ENCODE data around the gene ANKLE1. TPM values are rescaled to one million over a fixed set of nuclear protein-coding genes. Genes with fewer than 3 reads are reported as not detected.

The ANKLE1 gene
- polyA plus RNA-seq, 1 of the 3 experiments (the other 2 are of a cell fraction), result 2.6 TPM

DNA sequence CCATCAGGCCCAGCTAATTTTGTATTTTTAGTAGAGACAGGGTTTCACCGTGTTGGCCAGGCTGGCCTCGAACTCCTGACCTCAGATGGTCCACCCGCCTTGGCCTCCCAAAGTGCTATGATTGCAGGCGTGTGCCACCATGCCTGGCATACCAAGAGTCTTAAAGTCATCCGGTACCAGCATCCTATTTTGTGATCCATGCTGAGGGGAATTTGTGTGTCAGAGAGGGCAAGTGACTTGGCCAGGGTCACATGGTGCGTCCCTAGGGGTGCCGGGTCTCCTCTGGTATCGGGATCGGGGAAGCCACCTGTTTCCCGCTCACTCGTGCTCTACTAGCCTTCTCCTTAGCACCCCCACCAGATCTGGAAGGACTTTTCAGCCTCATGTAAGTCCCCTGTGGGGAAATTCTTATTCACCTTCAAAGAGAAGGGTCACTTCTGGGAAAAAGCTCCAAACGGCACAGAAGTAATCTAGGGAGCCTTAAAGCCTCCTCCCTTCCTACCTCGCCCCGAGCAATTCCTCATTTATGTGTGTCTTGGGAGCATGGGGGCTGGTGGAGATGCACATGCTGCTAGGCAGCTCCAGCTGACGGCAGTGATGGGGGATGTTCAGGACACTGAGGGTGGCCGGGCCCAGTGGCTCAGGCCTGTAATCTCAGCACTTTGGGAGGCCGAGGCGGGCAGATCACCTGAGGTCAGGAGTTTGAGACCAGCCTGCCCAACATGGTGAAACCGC lies 6.1 kb upstream of the ANKLE1 start (continued):
- TF ChIP-seq FOXJ3 (CRISPR knock-in tag; IDR thresholded peaks at IDR 0.05) (no peak), GABPA (IDR thresholded peaks at IDR 0.05; ENCODE audit: low read depth) (no peak), RFX5 (IDR thresholded peaks at IDR 0.05; ENCODE audit: low read length) (no peak), TEAD4 (IDR thresholded peaks at IDR 0.05; ENCODE audit: borderline replicate concordance, insufficient read depth) (no peak), RAD21 (IDR thresholded peaks at IDR 0.05; ENCODE audit: low read length) (no peak), GATA2 (CRISPR knock-in tag; IDR thresholded peaks at IDR 0.05) (no peak), FOXM1 (IDR thresholded peaks at IDR 0.05; ENCODE audit: low read depth) (no peak), TCF12 (IDR thresholded peaks at IDR 0.05) (no peak), EP300 (IDR thresholded peaks at IDR 0.05; ENCODE audit: borderline replicate concordance in 1 of 2, low read depth in 1 of 2, low read length in 1 of 2) (no peak), TAF1 (IDR thresholded peaks at IDR 0.05; ENCODE audit: borderline replicate concordance, low read depth, low read length) (no peak), FOSL2 (IDR thresholded peaks at IDR 0.05; ENCODE audit: borderline replicate concordance, low read depth) (no peak), MXI1 (IDR thresholded peaks at IDR 0.05; ENCODE audit: low read depth, low read length) (no peak)
- TF ChIP-seq, protein P1, sequence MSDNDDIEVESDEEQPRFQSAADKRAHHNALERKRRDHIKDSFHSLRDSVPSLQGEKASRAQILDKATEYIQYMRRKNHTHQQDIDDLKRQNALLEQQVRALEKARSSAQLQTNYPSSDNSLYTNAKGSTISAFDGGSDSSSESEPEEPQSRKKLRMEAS (IDR thresholded peaks at IDR 0.05; ENCODE audit: low read depth), result no peak

DNA sequence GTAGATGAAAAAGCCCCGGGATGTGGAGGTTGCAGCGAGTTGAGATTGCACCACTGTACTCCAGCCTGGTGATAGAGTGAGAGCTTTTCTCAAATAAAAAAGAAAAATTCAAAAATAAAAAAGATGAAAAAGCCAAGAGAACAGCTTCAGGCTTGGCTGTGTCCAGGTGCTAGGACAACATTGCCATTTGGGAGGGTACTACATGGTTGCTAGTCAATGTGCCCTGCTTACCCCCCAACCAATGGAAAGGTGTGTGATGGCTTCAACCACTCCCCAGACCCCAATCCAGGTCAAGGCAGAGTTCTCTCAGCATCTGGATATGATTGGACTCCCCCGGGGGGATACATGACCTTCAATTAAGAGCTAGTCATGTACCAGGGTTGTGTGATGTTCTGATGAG lies 2.3 kb upstream of the ANKLE1 start:
- CTCF ChIA-PET, result interaction anchor here (0.6 to 3.0 kb wide), 3 partner anchors 12 to 73 kb away, joined by 3 to 11 read pairs (median 4); partner anchors contain the start of gene BABAM1
- H3K9ac ChIP-seq, result no peak overlapping the region
- POLR2A ChIA-PET, result interaction anchor here (1.2 to 3.5 kb wide), 3 partner anchors 12 to 64 kb away, joined by 3 to 16 read pairs (median 4); partner anchors contain the start of genes BABAM1 and USE1

More for the DNA sequence above, 2.3 kb upstream of the ANKLE1 start:
- peaks cover 0 to 2% of the 10 kb centered on the region in 2 experiments; a peak in 1 of 4 replicates for H3K4me1 ChIP-seq (ENCODE audit: control insufficient read depth in 1 of 2, insufficient read depth in 2 of 2, low read depth in 1 of 2, low read length in 1 of 2)
- TF ChIP-seq, protein P2, sequence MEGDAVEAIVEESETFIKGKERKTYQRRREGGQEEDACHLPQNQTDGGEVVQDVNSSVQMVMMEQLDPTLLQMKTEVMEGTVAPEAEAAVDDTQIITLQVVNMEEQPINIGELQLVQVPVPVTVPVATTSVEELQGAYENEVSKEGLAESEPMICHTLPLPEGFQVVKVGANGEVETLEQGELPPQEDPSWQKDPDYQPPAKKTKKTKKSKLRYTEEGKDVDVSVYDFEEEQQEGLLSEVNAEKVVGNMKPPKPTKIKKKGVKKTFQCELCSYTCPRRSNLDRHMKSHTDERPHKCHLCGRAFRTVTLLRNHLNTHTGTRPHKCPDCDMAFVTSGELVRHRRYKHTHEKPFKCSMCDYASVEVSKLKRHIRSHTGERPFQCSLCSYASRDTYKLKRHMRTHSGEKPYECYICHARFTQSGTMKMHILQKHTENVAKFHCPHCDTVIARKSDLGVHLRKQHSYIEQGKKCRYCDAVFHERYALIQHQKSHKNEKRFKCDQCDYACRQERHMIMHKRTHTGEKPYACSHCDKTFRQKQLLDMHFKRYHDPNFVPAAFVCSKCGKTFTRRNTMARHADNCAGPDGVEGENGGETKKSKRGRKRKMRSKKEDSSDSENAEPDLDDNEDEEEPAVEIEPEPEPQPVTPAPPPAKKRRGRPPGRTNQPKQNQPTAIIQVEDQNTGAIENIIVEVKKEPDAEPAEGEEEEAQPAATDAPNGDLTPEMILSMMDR (IDR thresholded peaks at IDR 0.05), result no peak
- TF ChIP-seq, protein P1 (IDR thresholded peaks at IDR 0.05; ENCODE audit: low read depth), result no peak
- TF ChIP-seq, protein P3, sequence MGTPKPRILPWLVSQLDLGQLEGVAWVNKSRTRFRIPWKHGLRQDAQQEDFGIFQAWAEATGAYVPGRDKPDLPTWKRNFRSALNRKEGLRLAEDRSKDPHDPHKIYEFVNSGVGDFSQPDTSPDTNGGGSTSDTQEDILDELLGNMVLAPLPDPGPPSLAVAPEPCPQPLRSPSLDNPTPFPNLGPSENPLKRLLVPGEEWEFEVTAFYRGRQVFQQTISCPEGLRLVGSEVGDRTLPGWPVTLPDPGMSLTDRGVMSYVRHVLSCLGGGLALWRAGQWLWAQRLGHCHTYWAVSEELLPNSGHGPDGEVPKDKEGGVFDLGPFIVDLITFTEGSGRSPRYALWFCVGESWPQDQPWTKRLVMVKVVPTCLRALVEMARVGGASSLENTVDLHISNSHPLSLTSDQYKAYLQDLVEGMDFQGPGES (IDR thresholded peaks at IDR 0.05; ENCODE audit: low read depth, low read length), result no peak
- no peak for TF ChIP-seq SMC3 (IDR thresholded peaks at IDR 0.05; ENCODE audit: low read depth, low read length)
- no peak for TF ChIP-seq SIN3A (IDR thresholded peaks at IDR 0.05; ENCODE audit: borderline replicate concordance, low read depth, low read length)
- no peak for TF ChIP-seq TEAD4 (IDR thresholded peaks at IDR 0.05; ENCODE audit: borderline replicate concordance, insufficient read depth)
- TF ChIP-seq POLR2AphosphoS5 (IDR thresholded peaks at IDR 0.05; ENCODE audit: low read depth, low read length), result no peak
- TF ChIP-seq RAD21 (IDR thresholded peaks at IDR 0.05; ENCODE audit: low read length), result no peak
- no peak for TF ChIP-seq TAF1 (IDR thresholded peaks at IDR 0.05; ENCODE audit: borderline replicate concordance, low read depth, low read length)
- no peak for TF ChIP-seq YY1 (IDR thresholded peaks at IDR 0.05; ENCODE audit: low read depth)
- H4K20me1 ChIP-seq (ENCODE audit: insufficient read depth), result no peaks in the 10 kb centered on the region
- WGBS (ENCODE audit: low lambda C conversion rate), result 65% methylated on average over 3 of the region's 3 CpGs
- no peaks in the 10 kb centered on the region for H3K9me3 ChIP-seq
- H3K4me3 ChIP-seq (ENCODE audit: low read depth in 2 of 2, low read length in 1 of 2), result no peak overlapping the region
- DNase-seq, result peak; percentile 51
- H3K27ac ChIP-seq (ENCODE audit: low read depth in 2 of 2, low read length in 1 of 2), result no peak overlapping the region
- no peaks in the 10 kb centered on the region for H3K9me2 ChIP-seq
- H2AFZ ChIP-seq (ENCODE audit: low read depth), result no peak overlapping the region
- peaks cover 8 to 13% of the 10 kb centered on the region in 2 experiments for H3K36me3 ChIP-seq (replicated peaks in 1 of 2; ENCODE audit: control insufficient read depth in 1 of 2, insufficient read depth in 2 of 2, low read length in 1 of 2)
- H3K79me2 ChIP-seq (ENCODE audit: insufficient read depth), result no peaks in the 10 kb centered on the region
- no peak overlapping the region for H3K4me2 ChIP-seq
- no peaks in the 10 kb centered on the region for H3K27me3 ChIP-seq (ENCODE audit: insufficient read depth)
- peaks cover 19% of the 10 kb centered on the region for H3F3A ChIP-seq (replicated peaks; ENCODE audit: insufficient read depth)

All from SK-N-SH (cell line).